GM21367 (cell line): Measurements from ENCODE around the gene HTT.

Experiments used
- ATAC-seq: cut with Tn5 transposase; IDR thresholded peaks from one replicate; pipeline ENCODE4 v1.9.1; 2021; ENCODE audit not compliant: unreplicated experiment

The HTT gene

GRCh38 chr4:3246458-3247398 is 172.2 kb downstream of the HTT start:
- no peak for ATAC-seq

- ATAC-seq: no peak
These were observed 173.1 kb downstream of the HTT start for GRCh38 chr4:3247399-3248177.

GRCh38 chr4:3248178-3248480 is 173.6 kb downstream of the HTT start:
- ATAC-seq: no peak

- ATAC-seq: no peak
These were observed 174.6 kb downstream of the HTT start, which contains the start of gene MSANTD1 for GRCh38 chr4:3248811-3249661. Gene MSANTD1, plus strand, starts transcription at chr4:3249159. Its CDS starts 64 bp downstream, at chr4:3249223.

GRCh38 chr4:3249711-3250437 is 175.4 kb downstream of the HTT start:
- ATAC-seq: no peak

- no peak for ATAC-seq
These were observed 176.0 kb downstream of the HTT start for GRCh38 chr4:3250438-3250955.

- ATAC-seq: no peak
These were observed 176.6 kb downstream of the HTT start for GRCh38 chr4:3250956-3251690.

- ATAC-seq: no peak
These were observed 177.4 kb downstream of the HTT start for GRCh38 chr4:3251691-3252479.

- no peak for ATAC-seq
These were observed 178.0 kb downstream of the HTT start for GRCh38 chr4:3252480-3252828.

- no peak for ATAC-seq
These were observed 178.6 kb downstream of the HTT start for GRCh38 chr4:3252831-3253641.

- ATAC-seq: no peak
These were observed 179.3 kb downstream of the HTT start for GRCh38 chr4:3253808-3254207.

GRCh38 chr4:3254302-3255131 is 180.0 kb downstream of the HTT start:
- ATAC-seq: no peak

GRCh38 chr4:3255611-3256186 is 181.2 kb downstream of the HTT start:
- no peak for ATAC-seq

- no peak for ATAC-seq
These were observed 182.0 kb downstream of the HTT start for GRCh38 chr4:3256230-3257102.

- ATAC-seq: no peak
These were observed 182.6 kb downstream of the HTT start for GRCh38 chr4:3257103-3257555.
